PC-9 (cell line): ENCODE results near the gene DUS2.

Experiments
- CTCF ChIP-seq: fragments of 200-600 bp; sonication (generic); conservative IDR thresholded peaks from 2 replicates; pipeline ENCODE4 v1.6.1; 2017; ENCODE audit warnings: mixed run types, antibody characterized with exemption, mild to moderate bottlenecking, moderate library complexity
- EZH2 ChIP-seq: fragments of 200-600 bp; sonication (generic); IDR thresholded peaks from 2 replicates; pipeline ENCODE4 v1.8.0; 2017; ENCODE audit warnings: antibody characterized with exemption, low read depth

- TF ChIP-seq CTCF (no peak), EZH2 (no peak)
These were observed 94.8 kb downstream of the DUS2 start for GRCh38 chr16:68117884-68118283.
